Thyroid gland (tissue), 4 donors: ENCODE data around the gene PALS2.

ENCODE experiments used
- CTCF ChIP-seq, 6 experiments: fragments of 200-600 bp in 3 of 6; fragments of 450-650 bp in 3 of 6; sonication (generic) in 3 of 6; IDR thresholded peaks; one replicate each; pipeline ENCODE4 v1.5.1; 2016 to 2019; ENCODE audit warnings: antibody characterized with exemption in 6 of 6, mild to moderate bottlenecking in 2 of 6, inconsistent platforms in 1 of 6, moderate library complexity in 1 of 6
- POLR2A ChIP-seq, 2 donors: fragments of 450-650 bp; IDR thresholded peaks; one replicate each; pipeline ENCODE4 v1.6.1; 2017; ENCODE audit warnings: antibody characterized with exemption in 2 of 2, mild to moderate bottlenecking in 2 of 2, moderate library complexity in 1 of 2

- no peak for TF ChIP-seq CTCF (IDR thresholded peaks at IDR 0.05)
- no peak for TF ChIP-seq POLR2A (IDR thresholded peaks at IDR 0.05)
Measured at GRCh38 chr7:24611130-24611529, 37.9 kb downstream of the PALS2 start.
